Measurements from ENCODE around the gene COLGALT1.

The COLGALT1 gene

GRCh38 chr19:17557466-17557865 is 2.0 kb downstream of the COLGALT1 start:
- no peak overlapping the region for H2AFZ ChIP-seq (ENCODE audit: low read depth, low read length, severe bottlenecking)
- no peaks in the 10 kb centered on the region for H3K9me3 ChIP-seq (ENCODE audit: insufficient read depth, low read length)
- H3K79me2 ChIP-seq (ENCODE audit: insufficient read depth, low read length) = peaks cover 20% of the 10 kb centered on the region
- no peaks in the 10 kb centered on the region for H3K9me2 ChIP-seq (replicated peaks; ENCODE audit: insufficient read depth, low read length)
- H3K4me2 ChIP-seq (ENCODE audit: low read depth, low read length, poor library complexity, severe bottlenecking) = no peak overlapping the region
- H3K27me3 ChIP-seq (ENCODE audit: low read length) = no peaks in the 10 kb centered on the region
- 0 out of 2 replicates have a peak, but pooled peaks cover 2% of the 10 kb centered on the region for H3K36me3 ChIP-seq (ENCODE audit: low read length)
- H3K4me3 ChIP-seq (ENCODE audit: insufficient read depth, low read length, poor library complexity, severe bottlenecking) = no peak overlapping the region
- H3F3A ChIP-seq (ENCODE audit: insufficient read depth) = peaks cover 20% of the 10 kb centered on the region
- TF ChIP-seq CTCF (IDR thresholded peaks at IDR 0.05; ENCODE audit: insufficient read depth, low read length, poor library complexity, severe bottlenecking) (no peak), EZH2phosphoT487 (conservative IDR thresholded peaks at IDR 0.05; ENCODE audit: low read length) (no peak)
- no peak overlapping the region for H3K9ac ChIP-seq (ENCODE audit: low read length)
- no peak overlapping the region for H3K27ac ChIP-seq (ENCODE audit: low read depth, low read length)
- H4K20me1 ChIP-seq (ENCODE audit: low read depth, low read length) = no peaks in the 10 kb centered on the region

DNA sequence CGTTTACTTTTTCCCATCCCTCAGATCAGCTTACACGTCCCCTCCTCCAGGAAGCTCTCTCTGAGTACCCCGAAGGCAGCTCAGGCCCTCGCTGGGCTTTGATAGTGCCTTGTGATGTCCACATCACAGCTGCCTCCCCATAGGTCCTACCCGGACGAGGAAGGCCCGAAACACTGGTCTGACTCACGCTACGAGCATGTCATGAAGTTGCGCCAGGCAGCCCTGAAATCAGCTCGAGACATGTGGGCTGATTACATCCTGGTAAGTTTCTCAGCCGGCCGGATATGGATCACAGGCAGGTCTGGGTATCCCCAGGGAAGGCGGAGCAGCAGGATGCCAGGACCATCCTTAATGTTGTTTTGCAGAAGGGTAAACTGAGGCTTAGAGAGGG is 4.8 kb downstream of the COLGALT1 start:
- H3K4me3 ChIP-seq (ENCODE audit: insufficient read depth, low read length, poor library complexity, severe bottlenecking) = no peak overlapping the region
- H3K4me2 ChIP-seq (ENCODE audit: low read depth, low read length, poor library complexity, severe bottlenecking) = no peak overlapping the region
- H4K20me1 ChIP-seq (ENCODE audit: low read depth, low read length) = no peaks in the 10 kb centered on the region
- no peak overlapping the region for H3K9ac ChIP-seq (ENCODE audit: low read length)
- H3K36me3 ChIP-seq (ENCODE audit: low read length) = 0 out of 2 replicates have a peak, but pooled peaks cover 2% of the 10 kb centered on the region
- H3F3A ChIP-seq (ENCODE audit: insufficient read depth) = 0 out of 2 replicates have a peak, but pooled peaks cover 7% of the 10 kb centered on the region
- no peak overlapping the region for H2AFZ ChIP-seq (ENCODE audit: low read depth, low read length, severe bottlenecking)
- no peaks in the 10 kb centered on the region for H3K9me2 ChIP-seq (replicated peaks; ENCODE audit: insufficient read depth, low read length)
- TF ChIP-seq EZH2phosphoT487 (conservative IDR thresholded peaks at IDR 0.05; ENCODE audit: low read length) (no peak), CTCF (IDR thresholded peaks at IDR 0.05; ENCODE audit: insufficient read depth, low read length, poor library complexity, severe bottlenecking) (no peak)
- no peaks in the 10 kb centered on the region for H3K27me3 ChIP-seq (ENCODE audit: low read length)
- no peaks in the 10 kb centered on the region for H3K9me3 ChIP-seq (ENCODE audit: insufficient read depth, low read length)
- H3K27ac ChIP-seq (ENCODE audit: low read depth, low read length) = no peak overlapping the region
- peaks cover 20% of the 10 kb centered on the region for H3K79me2 ChIP-seq (ENCODE audit: insufficient read depth, low read length)

DNA sequence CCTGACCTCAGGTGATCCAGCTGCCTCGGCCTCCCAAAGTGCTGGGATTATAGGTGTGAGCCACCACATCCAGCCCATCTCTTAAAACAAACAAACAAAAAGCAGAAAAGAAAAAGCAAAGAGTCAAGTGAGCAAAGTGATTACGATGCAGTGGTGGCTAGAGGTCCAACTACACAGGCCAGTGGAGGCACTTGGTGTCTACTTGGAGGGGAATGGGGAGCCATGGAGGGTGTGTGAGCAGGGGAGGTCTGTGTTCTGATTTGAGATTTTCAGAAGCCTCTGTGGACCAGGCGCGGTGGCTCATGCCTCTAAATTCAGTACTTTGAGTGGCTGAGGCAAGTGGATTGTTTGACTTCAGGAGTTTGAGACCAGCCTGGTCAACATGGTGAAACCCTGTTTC is 6.6 kb downstream of the COLGALT1 start:
- Histone ChIP-seq H3K4me2 (ENCODE audit: low read depth, low read length, poor library complexity, severe bottlenecking) (no peak overlapping the region), H4K20me1 (ENCODE audit: low read depth, low read length) (no peaks in the 10 kb centered on the region), H3K9me3 (ENCODE audit: insufficient read depth, low read length) (no peaks in the 10 kb centered on the region), H3K27ac (ENCODE audit: low read depth, low read length) (no peak overlapping the region), H3K9me2 (replicated peaks; ENCODE audit: insufficient read depth, low read length) (no peaks in the 10 kb centered on the region), H2AFZ (ENCODE audit: low read depth, low read length, severe bottlenecking) (no peak overlapping the region), H3K9ac (ENCODE audit: low read length) (no peak overlapping the region), H3K79me2 (ENCODE audit: insufficient read depth, low read length) (peaks cover 6% of the 10 kb centered on the region), H3F3A (ENCODE audit: insufficient read depth) (no peaks in the 10 kb centered on the region), H3K4me3 (ENCODE audit: insufficient read depth, low read length, poor library complexity, severe bottlenecking) (no peak overlapping the region), H3K27me3 (ENCODE audit: low read length) (no peaks in the 10 kb centered on the region), H3K36me3 (ENCODE audit: low read length) (no peaks in the 10 kb centered on the region)
- TF ChIP-seq EZH2phosphoT487 (conservative IDR thresholded peaks at IDR 0.05; ENCODE audit: low read length) (no peak), CTCF (IDR thresholded peaks at IDR 0.05; ENCODE audit: insufficient read depth, low read length, poor library complexity, severe bottlenecking) (no peak)

Data from SU-DHL-6 (cell line).